Activated T-helper 1 cell treated with anti-CD3 and anti-CD28 coated beads, Interleukin-12 subunit alpha, Interleukin-12 subunit beta, Interleukin-2, Interleukin-4 antibody, amounts not matched to agents 30 ng/mL and 10 ng/mL and 1 ng/mL, durations not matched to agents 14 hours and 24 hours and 36 hours (primary cell): ENCODE results near the gene PAFAH1B1. TPM values are rescaled to one million over a fixed set of nuclear protein-coding genes. Genes with fewer than 3 reads are reported as not detected.
"Not testable (repeated sequence)": the region's sequence is repeated elsewhere in the genome, so short reads cannot be mapped to it uniquely, and the experiment has no call there.

ENCODE experiments used
- DNase-seq: peaks from one replicate; pipeline ENCODE4 v3.0.0; 2021; ENCODE audit warnings: low spot score
- H3K27ac Mint-ChIP-seq: one replicate; pipeline ENCODE4 v1.8.0; 2021; ENCODE audit warnings: mild to moderate bottlenecking, mixed read lengths
- H3K27me3 Mint-ChIP-seq: one replicate; pipeline ENCODE4 v1.8.0; 2022; ENCODE audit warnings: mild to moderate bottlenecking, moderate library complexity, mixed read lengths; ENCODE audit not compliant: insufficient read depth
- H3K36me3 Mint-ChIP-seq: one replicate; pipeline ENCODE4 v1.8.0; 2021; ENCODE audit warnings: low read depth, mixed read lengths
- H3K4me1 Mint-ChIP-seq: one replicate; pipeline ENCODE4 v1.8.0; 2021; ENCODE audit warnings: low read depth, mixed read lengths
- H3K4me3 Mint-ChIP-seq: one replicate; pipeline ENCODE4 v1.8.0; 2021; ENCODE audit warnings: mild to moderate bottlenecking, moderate library complexity, mixed read lengths
- H3K9me3 Mint-ChIP-seq: one replicate; pipeline ENCODE4 v1.8.0; 2021; ENCODE audit warnings: mixed read lengths
- intact Hi-C: fragments of 100-400 bp; cut with micrococcal nuclease; formaldehyde crosslinking; loops from one replicate; pipeline ENCODE4 v1.15.1; 2024
- total RNA-seq: library from RNA; stranded (reverse); gene quantifications from 2 replicates; pipeline ENCODE4 v1.2.3, GENCODE V29; 2022

Gene PAFAH1B1
- total RNA-seq, 1 donor from 2014 or later, result 167 TPM

GRCh38 chr17:2566056-2566455, 27.4 kb upstream of the PAFAH1B1 start:
- H3K36me3 Mint-ChIP-seq, result no peaks in the 10 kb centered on the region
- H3K27ac Mint-ChIP-seq, result no peak overlapping the region
- intact Hi-C loops, result no loop called here
- H3K27me3 Mint-ChIP-seq, result peaks cover 5% of the 10 kb centered on the region
- H3K4me3 Mint-ChIP-seq, result no peak overlapping the region
- H3K4me1 Mint-ChIP-seq, result no peaks in the 10 kb centered on the region
- no peaks in the 10 kb centered on the region for H3K9me3 Mint-ChIP-seq
- DNase-seq, result no peak

DNA sequence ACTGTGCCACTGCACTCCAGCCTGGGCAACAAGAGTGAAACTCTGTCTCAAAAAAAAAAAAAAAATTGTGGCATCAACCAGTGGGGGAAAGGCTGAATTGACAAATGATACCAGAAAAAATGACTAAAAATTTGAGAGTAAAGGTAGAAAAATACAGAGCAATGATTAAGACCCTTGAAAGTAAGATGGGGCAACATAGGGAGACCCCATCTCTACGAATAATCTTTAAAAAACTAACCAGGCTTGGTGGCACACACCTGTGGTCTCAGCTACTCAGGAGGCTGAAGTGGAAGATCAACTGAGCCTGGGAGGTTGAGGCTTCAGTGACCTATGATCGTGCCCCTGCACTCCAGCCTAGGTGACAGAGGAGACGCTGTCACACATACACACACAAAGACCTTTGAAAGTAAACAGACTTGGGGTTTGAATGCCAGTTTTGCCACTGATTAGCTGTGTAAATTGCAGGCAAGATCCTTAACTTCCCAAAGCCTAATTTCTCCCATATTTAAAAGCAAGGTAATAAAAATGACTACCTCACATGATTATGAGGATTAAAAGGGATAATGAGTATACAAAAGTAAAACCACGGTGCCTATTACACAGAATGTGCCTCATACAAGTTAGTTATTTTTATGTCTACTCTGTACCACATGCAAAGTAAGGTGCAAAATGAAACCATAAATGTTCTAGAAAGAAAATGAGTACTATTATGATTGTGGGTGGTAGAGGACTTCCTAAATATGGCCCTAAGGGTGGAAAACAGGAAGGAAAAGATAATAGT, 21.7 kb upstream of the PAFAH1B1 start:
- intact Hi-C loops, result no loop called here
- Mint-ChIP-seq H3K27me3 (peaks cover 2% of the 10 kb centered on the region), H3K4me1 (no peaks in the 10 kb centered on the region), H3K36me3 (no peaks in the 10 kb centered on the region), H3K27ac (no peak overlapping the region), H3K4me3 (no peak overlapping the region), H3K9me3 (no peaks in the 10 kb centered on the region)
- DNase-seq, result no peak

- H3K9me3 Mint-ChIP-seq, intact Hi-C loops, H3K27me3 Mint-ChIP-seq, H3K4me3 Mint-ChIP-seq, H3K4me1 Mint-ChIP-seq, DNase-seq, H3K27ac Mint-ChIP-seq, H3K36me3 Mint-ChIP-seq: not testable (repeated sequence)
Measured at GRCh38 chr17:2572304-2572609, 21.2 kb upstream of the PAFAH1B1 start.

DNA sequence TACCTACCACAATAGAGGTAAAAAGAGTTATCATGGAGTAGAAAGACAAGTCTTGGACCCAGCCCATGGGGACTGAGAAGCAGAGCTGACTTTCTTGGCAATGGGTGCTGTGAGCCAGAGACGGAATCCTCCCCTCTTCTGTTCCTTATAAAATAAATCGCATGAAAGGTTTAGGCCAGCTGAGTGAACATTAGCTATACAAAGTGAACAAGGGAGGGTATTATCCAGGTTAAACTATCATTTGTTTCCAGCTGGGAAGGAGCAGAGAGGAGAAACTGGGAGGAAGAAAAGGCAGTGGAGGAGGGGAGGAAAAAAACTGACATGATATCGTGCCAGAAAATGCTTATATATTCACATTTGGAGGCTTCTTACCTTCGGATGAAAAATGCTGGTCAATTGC, 13.3 kb upstream of the PAFAH1B1 start:
- no peaks in the 10 kb centered on the region for H3K36me3 Mint-ChIP-seq
- no peaks in the 10 kb centered on the region for H3K4me1 Mint-ChIP-seq

GRCh38 chr17:2580661-2581060, 12.8 kb upstream of the PAFAH1B1 start:
- peaks cover 4% of the 10 kb centered on the region for H3K27me3 Mint-ChIP-seq
- no peaks in the 10 kb centered on the region for H3K4me1 Mint-ChIP-seq
- intact Hi-C loops, result no loop called here
- no peak overlapping the region for H3K4me3 Mint-ChIP-seq
- no peak overlapping the region for H3K27ac Mint-ChIP-seq
- no peaks in the 10 kb centered on the region for H3K9me3 Mint-ChIP-seq
- no peaks in the 10 kb centered on the region for H3K36me3 Mint-ChIP-seq
- DNase-seq, result no peak

More for the DNA sequence above, 13.3 kb upstream of the PAFAH1B1 start:
- no peak for DNase-seq
- Mint-ChIP-seq H3K9me3 (no peaks in the 10 kb centered on the region), H3K27ac (no peak overlapping the region), H3K27me3 (peaks cover 4% of the 10 kb centered on the region), H3K4me3 (no peak overlapping the region)
- intact Hi-C loops, result no loop called here

DNA sequence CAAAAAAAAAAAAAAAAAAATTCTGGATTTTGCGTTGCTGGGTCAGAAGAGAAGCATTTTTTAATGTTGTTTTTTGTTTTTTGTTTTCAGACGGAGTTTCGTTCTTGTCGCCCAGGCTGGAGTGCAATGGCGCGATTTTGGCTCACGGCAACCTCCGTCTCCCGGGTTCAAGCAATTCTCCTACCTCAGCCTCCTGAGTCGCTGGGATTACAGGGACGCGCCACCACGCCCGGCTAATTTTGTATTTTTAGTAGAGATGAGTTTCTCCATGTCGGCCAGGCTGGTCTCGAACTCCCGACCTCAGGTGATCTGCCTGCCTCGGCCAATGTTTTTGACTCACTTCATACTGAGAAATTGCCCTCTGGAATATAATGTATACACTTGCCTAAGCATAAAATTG, 11.0 kb upstream of the PAFAH1B1 start:
- no peak overlapping the region for H3K27ac Mint-ChIP-seq
- DNase-seq, result no peak
- H3K36me3 Mint-ChIP-seq, result no peaks in the 10 kb centered on the region
- H3K27me3 Mint-ChIP-seq, result peaks cover 9% of the 10 kb centered on the region
- no peaks in the 10 kb centered on the region for H3K4me1 Mint-ChIP-seq
- intact Hi-C loops, result no loop called here
- no peaks in the 10 kb centered on the region for H3K9me3 Mint-ChIP-seq
- H3K4me3 Mint-ChIP-seq, result no peak overlapping the region

GRCh38 chr17:2591040-2591640, 2.3 kb upstream of the PAFAH1B1 start:
- peaks cover 8% of the 10 kb centered on the region for H3K27me3 Mint-ChIP-seq
- no peak overlapping the region for H3K27ac Mint-ChIP-seq
- peaks cover 3% of the 10 kb centered on the region for H3K36me3 Mint-ChIP-seq
- intact Hi-C loops, result loop anchor here (5.0 kb wide), 1 partner anchor 254 kb away; the partner anchor contains the start of genes SGSM2 and TSR1
- no peak for DNase-seq
- no peaks in the 10 kb centered on the region for H3K9me3 Mint-ChIP-seq
- H3K4me1 Mint-ChIP-seq, result peaks cover 12% of the 10 kb centered on the region
- no peak overlapping the region for H3K4me3 Mint-ChIP-seq

GRCh38 chr17:2593821-2594721, 617 bp downstream of the PAFAH1B1 start:
- H3K4me1 Mint-ChIP-seq, result peaks cover 37% of the 10 kb centered on the region
- H3K9me3 Mint-ChIP-seq, result no peaks in the 10 kb centered on the region
- peak overlapping the region; percentile 94 for H3K27ac Mint-ChIP-seq
- intact Hi-C loops, result loop anchor here (1.0 to 5.0 kb wide), 5 partner anchors 81 to 257 kb away; partner anchors contain the start of genes CLUH, METTL16, SGSM2 and TSR1
- H3K4me3 Mint-ChIP-seq, result peak overlapping the region; percentile 96
- DNase-seq, result peak; percentile 72
- peaks cover 10% of the 10 kb centered on the region for H3K36me3 Mint-ChIP-seq
- H3K27me3 Mint-ChIP-seq, result no peaks in the 10 kb centered on the region

GRCh38 chr17:2594722-2595599, 1.5 kb downstream of the PAFAH1B1 start:
- Mint-ChIP-seq H3K36me3 (peaks cover 15% of the 10 kb centered on the region), H3K27me3 (no peaks in the 10 kb centered on the region), H3K27ac (peak overlapping the region; percentile 94), H3K9me3 (no peaks in the 10 kb centered on the region), H3K4me3 (peak overlapping the region; percentile 96), H3K4me1 (peaks cover 43% of the 10 kb centered on the region)
- intact Hi-C loops, result loop anchor here (5.0 kb wide), 1 partner anchor 258 kb away; the partner anchor contains the start of genes SGSM2 and TSR1
- peak; percentile 3 for DNase-seq

DNA sequence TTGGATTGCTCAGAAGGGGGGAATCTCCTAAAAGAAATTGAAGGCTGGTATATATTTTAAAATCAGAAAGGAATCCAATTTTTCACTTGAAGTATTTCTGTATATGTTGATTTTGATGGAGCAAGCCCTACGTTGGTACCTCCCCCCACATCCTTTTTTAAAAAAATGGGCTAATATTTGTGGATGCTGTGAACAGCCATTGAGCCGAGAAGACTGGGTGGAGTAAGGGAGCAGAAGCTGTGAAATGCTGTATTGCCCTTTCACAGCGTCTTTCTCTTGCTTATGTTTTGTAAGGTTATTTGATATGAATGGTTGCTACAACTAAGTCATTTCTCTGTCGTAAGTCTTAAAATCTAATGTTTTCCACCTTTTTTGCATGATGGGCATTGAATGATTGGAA, 2.3 kb downstream of the PAFAH1B1 start:
- H3K27ac Mint-ChIP-seq, result peak overlapping the region; percentile 43
- peaks cover 43% of the 10 kb centered on the region for H3K4me1 Mint-ChIP-seq
- DNase-seq, result no peak
- H3K36me3 Mint-ChIP-seq, result peaks cover 15% of the 10 kb centered on the region
- intact Hi-C loops, result no loop called here
- no peaks in the 10 kb centered on the region for H3K9me3 Mint-ChIP-seq
- H3K27me3 Mint-ChIP-seq, result no peaks in the 10 kb centered on the region
- peak overlapping the region; percentile 96 for H3K4me3 Mint-ChIP-seq

GRCh38 chr17:2598166-2598565, 4.7 kb downstream of the PAFAH1B1 start:
- Mint-ChIP-seq H3K4me1 (peaks cover 56% of the 10 kb centered on the region), H3K9me3 (no peaks in the 10 kb centered on the region), H3K27ac (no peak overlapping the region), H3K36me3 (peaks cover 19% of the 10 kb centered on the region), H3K4me3 (no peak overlapping the region), H3K27me3 (no peaks in the 10 kb centered on the region)
- intact Hi-C loops, result no loop called here
- DNase-seq, result no peak

DNA sequence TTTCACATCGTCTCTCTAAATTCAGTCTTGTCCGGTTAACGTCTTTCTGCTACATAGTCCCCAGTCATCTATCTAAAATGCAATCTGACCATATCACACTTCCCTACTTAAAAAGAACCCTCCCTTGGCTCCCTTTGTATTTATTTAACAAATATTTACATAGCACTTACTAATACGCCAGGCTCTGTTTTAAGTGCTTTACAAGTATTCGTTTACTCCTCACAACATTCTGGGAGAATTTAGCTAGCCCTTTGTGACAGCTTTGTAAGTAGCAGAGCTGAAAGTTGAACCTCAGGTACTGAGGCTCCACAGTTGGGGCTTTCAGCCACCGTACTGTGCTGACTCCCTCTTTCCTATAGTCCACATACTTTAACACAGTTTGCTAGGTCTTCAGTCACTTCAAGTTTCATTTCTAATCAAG, 9.2 kb downstream of the PAFAH1B1 start:
- intact Hi-C loops, result no loop called here
- H3K4me1 Mint-ChIP-seq, result peaks cover 51% of the 10 kb centered on the region
- H3K27me3 Mint-ChIP-seq, result no peaks in the 10 kb centered on the region
- H3K9me3 Mint-ChIP-seq, result no peaks in the 10 kb centered on the region
- H3K27ac Mint-ChIP-seq, result peak overlapping the region; percentile 14
- peaks cover 23% of the 10 kb centered on the region for H3K36me3 Mint-ChIP-seq
- DNase-seq, result no peak
- no peak overlapping the region for H3K4me3 Mint-ChIP-seq
